ENCODE data around the gene DSTN.

Gene DSTN

DNA sequence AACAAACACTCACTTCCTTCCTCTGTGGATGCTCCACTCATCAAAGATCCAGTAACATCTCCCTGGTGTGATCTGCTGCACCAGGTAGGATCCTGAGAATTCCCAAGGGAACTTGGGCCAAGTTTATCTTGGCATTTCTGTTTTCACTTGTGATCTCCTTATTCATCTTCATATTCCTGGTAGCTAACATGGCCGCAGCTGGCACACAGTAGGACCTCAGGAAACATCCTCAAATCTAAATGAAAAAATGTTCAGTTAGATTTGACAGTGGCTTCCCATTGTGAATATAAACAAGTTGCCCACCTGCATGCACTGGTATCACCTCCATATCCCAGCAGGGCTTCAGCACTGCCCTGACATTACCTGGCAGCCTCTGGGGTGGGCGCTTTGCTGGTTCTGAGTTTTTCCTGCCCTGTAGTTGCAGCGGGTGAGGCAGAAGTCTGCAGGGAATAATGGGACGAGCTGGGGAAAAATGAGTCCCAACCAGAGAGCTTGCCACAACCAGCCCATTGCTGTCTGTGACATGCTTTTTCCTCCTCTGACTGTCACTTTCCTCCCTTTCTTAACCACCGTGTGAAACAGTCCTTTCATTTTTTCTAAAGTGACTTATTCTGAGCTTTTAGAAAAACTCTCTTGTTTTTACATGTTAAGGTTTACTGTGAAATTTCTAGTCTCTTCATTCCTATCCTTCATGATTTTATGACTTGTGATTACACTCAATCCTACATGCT lies 9.4 kb upstream of the DSTN start:
- peaks cover 47% of the 10 kb centered on the region for H3K4me1 Mint-ChIP-seq (ENCODE audit: low read depth)
- H3K36me3 Mint-ChIP-seq (ENCODE audit: low read depth), result no peaks in the 10 kb centered on the region
- no peaks in the 10 kb centered on the region for H3K9me3 Mint-ChIP-seq
- peak overlapping the region; percentile 92 for H3K27ac Mint-ChIP-seq
- H3K4me3 Mint-ChIP-seq, result peak overlapping the region; percentile 61
- H3K27me3 Mint-ChIP-seq, result peaks cover 11% of the 10 kb centered on the region

DNA sequence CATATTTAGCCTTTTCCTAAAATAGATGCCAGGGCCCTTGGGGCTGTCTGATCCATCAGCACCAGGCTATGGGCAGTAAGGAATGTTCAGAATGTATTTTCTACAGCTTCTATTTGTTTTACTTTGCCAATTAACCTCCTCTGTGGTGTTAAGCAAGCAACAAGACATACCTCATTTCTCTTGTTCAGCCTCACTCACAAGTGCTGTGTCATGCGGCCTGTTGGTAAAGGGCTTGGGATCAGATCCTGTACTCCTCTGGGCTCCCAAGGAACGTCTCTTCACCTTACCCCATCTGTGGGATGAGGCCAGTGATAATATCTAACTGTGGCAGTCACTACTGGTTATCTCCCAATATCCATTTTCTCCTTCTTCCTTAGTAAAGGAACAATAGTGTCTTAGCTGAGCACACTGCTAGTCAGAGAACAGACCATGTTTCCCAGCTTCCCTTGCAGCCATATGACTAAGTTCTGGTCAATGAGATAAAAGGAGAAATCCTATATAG lies 7.0 kb upstream of the DSTN start:
- Mint-ChIP-seq H3K4me1 (ENCODE audit: low read depth) (peaks cover 42% of the 10 kb centered on the region), H3K36me3 (ENCODE audit: low read depth) (no peaks in the 10 kb centered on the region), H3K27ac (no peak overlapping the region), H3K27me3 (peaks cover 13% of the 10 kb centered on the region), H3K9me3 (no peaks in the 10 kb centered on the region), H3K4me3 (no peak overlapping the region)

DNA sequence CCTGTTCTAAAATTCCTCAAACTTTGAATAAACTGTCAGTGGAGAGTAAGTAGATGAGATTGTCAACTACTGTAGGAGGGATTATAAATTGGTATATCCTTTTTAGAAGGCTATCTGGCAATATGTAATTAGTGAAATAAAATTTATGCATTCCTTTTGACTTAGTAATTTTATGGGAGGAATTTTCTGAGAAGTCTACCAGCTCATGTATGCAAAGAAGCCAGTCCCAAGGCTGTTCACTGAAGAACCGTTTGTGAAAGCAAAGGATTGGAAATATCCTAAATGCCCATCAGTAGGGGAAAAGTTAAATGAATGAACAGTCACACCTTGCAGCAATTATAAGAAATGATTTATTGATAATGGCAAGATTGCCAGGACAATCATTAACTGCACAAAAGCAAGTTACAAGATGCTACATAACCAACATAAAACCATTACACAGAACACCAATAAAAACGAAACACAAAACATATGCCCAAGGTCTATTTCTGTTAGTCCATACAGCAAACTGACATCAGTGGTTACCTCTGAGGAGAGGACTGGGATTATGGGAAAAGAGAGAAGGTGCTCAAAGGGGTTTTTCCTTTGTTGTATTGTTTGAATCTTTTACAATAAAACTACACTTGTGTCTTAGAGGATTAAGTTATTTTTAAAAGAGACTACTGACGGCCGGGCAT lies 4.6 kb upstream of the DSTN start:
- Mint-ChIP-seq H3K36me3 (ENCODE audit: low read depth) (no peaks in the 10 kb centered on the region), H3K4me3 (no peak overlapping the region), H3K4me1 (ENCODE audit: low read depth) (peaks cover 17% of the 10 kb centered on the region), H3K27me3 (peaks cover 17% of the 10 kb centered on the region), H3K9me3 (no peaks in the 10 kb centered on the region), H3K27ac (no peak overlapping the region)

DNA sequence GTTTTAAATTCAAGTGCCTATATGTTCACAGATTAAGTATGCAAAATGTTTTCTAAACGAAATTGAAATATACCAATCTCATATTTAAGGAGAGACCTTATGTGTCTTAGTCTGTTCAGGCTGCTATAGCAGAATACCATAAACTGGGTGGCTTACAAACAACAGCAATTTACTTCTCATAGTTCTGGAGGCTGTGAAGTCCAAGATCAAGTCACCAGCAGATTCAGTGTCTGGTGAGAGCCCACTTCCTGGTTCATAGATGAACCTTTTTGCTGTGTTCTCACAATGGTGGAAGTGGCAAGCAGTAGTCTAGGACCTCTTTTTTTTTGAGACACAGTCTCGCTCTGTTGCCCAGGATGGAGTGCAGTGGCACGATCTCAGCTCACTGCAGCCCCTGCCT lies 3.5 kb upstream of the DSTN start:
- H3K27ac Mint-ChIP-seq, result no peak overlapping the region
- peaks cover 15% of the 10 kb centered on the region for H3K4me1 Mint-ChIP-seq (ENCODE audit: low read depth)
- H3K27me3 Mint-ChIP-seq, result peaks cover 17% of the 10 kb centered on the region
- H3K4me3 Mint-ChIP-seq, result no peak overlapping the region
- no peaks in the 10 kb centered on the region for H3K9me3 Mint-ChIP-seq
- no peaks in the 10 kb centered on the region for H3K36me3 Mint-ChIP-seq (ENCODE audit: low read depth)

DNA sequence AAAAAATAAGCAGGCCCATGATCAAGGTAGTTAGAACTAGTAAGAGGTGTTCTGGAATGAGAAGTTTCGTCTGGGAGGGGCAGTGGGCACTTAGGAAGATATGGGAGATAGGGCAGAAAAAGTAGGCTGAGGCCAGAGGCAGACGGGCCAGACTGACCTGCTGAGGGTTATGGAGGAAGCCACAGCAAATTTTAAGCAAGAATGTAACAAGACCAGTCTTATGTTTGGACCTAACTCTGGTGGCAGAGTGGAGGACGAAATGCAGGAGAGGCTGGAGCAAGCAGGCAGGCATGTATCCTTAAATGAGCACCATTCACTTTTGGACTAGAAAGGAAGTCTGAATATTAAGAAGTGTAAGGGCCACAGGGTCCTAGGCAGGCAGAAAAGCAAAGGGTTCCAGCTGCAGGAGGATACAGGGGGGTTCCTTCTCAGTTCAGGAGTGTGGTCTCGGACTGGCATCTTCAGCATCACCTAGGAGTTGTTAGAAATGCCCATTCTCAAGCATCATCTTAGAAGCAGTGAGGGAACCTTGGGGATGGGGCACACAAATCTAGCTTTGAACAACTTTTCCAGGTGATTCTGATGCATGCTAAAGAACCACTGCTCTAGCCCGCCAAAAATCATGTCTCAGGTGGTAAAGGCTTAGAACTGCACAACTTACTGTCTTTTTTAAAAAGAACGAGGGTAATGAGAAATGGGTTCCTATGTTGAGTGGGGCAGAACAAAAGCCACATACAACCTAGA lies 1.7 kb upstream of the DSTN start:
- Mint-ChIP-seq H3K36me3 (ENCODE audit: low read depth) (no peaks in the 10 kb centered on the region), H3K27me3 (peaks cover 14% of the 10 kb centered on the region), H3K27ac (peak overlapping the region; percentile 1), H3K4me1 (ENCODE audit: low read depth) (peaks cover 25% of the 10 kb centered on the region), H3K4me3 (peak overlapping the region; percentile 59), H3K9me3 (no peaks in the 10 kb centered on the region)

DNA sequence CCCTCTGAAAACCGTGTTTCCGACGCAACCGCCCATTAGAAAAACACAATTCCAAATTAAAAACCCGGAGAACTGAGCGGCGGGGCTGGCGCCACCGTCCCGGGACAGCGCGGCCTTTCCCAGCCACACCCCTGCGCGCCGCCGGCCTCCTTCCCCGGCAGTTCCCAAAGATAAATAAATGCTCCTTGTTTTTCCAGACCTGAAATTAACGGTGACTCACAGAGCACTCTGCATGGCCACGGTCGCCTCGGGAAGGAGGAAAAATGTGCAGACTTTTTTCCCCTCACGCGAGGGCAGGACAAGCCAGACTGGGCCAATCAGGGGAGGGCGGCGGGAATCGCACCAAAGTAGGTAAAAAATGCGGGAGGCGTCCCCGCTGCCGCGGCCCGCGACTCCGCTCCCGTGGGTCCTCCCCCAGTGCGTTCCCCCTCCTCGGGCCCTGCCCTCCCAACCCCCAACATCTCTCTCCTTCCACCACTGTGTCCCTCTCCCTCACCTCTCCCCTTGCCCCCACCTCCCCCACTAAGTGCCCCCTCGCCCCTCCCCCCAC lies 828 bp upstream of the DSTN start:
- H3K36me3 Mint-ChIP-seq (ENCODE audit: low read depth), result no peaks in the 10 kb centered on the region
- H3K4me3 Mint-ChIP-seq, result peak overlapping the region; percentile 59
- H3K4me1 Mint-ChIP-seq (ENCODE audit: low read depth), result peaks cover 30% of the 10 kb centered on the region
- no peaks in the 10 kb centered on the region for H3K9me3 Mint-ChIP-seq
- no peak overlapping the region for H3K27ac Mint-ChIP-seq
- peaks cover 14% of the 10 kb centered on the region for H3K27me3 Mint-ChIP-seq

DNA sequence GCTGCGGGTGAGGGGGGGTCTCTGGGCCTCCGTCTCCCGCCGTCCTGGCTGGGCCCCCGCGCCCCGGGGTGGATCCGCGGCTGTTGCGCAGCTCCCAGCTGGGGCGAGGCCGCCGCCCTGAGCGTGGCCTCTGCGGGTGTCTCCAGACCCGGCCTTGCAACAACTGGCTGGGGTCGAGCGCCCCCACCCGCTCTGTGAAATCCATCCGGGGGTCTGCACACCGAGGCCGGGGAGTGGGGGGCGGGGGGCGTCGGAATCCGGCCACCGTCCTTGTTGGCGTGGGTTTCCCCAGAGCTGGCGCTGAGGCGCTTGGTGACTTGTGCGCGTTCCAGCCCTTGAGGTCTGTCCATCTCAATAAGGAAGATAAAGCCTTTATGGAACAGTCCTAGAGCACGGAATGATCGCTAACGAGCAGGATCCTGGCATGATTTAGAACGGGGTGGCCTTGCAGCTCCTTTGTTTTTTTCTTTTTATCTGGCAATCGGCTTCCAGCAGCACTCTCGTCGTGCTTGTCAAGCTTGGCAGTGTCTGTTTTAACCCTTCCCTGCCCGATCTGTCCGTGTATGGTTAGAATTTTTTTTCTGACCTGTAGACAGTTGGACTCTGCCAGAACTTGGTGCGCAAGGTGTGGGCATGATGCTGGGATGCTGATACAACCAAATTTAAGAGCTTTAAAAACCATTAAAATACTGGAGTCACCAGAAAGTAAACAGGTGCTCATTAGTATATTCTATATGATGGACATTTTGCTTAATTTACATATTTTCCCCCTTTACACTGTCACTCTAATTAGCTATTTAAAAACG lies 675 bp downstream of the DSTN start:
- peaks cover 6% of the 10 kb centered on the region for H3K27me3 Mint-ChIP-seq
- H3K4me3 Mint-ChIP-seq, result peak overlapping the region; percentile 86
- H3K4me1 Mint-ChIP-seq (ENCODE audit: low read depth), result peaks cover 33% of the 10 kb centered on the region
- H3K27ac Mint-ChIP-seq, result peak overlapping the region; percentile 81
- no peaks in the 10 kb centered on the region for H3K36me3 Mint-ChIP-seq (ENCODE audit: low read depth)
- no peaks in the 10 kb centered on the region for H3K9me3 Mint-ChIP-seq

DNA sequence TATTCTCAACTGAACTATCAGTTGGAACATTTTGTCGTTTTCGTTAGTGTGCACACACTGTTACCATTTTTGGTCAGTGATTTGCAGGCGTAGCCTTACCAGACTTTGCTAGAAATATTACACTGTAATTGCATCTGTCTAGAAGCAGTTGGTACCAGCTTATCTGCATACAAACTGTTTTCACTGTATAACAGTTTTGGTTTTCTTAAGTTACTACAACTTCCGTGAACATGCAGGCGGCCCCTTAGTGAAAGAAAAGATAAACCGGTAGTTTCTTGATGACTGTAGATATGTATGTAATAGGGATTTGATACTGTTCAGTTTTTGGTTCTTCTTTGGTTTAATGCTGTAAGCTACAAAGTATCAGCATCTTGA lies 1.3 kb downstream of the DSTN start:
- Mint-ChIP-seq H3K4me3 (peak overlapping the region; percentile 86), H3K27me3 (peaks cover 6% of the 10 kb centered on the region), H3K36me3 (ENCODE audit: low read depth) (no peaks in the 10 kb centered on the region), H3K9me3 (no peaks in the 10 kb centered on the region), H3K27ac (peak overlapping the region; percentile 81), H3K4me1 (ENCODE audit: low read depth) (peaks cover 33% of the 10 kb centered on the region)

DNA sequence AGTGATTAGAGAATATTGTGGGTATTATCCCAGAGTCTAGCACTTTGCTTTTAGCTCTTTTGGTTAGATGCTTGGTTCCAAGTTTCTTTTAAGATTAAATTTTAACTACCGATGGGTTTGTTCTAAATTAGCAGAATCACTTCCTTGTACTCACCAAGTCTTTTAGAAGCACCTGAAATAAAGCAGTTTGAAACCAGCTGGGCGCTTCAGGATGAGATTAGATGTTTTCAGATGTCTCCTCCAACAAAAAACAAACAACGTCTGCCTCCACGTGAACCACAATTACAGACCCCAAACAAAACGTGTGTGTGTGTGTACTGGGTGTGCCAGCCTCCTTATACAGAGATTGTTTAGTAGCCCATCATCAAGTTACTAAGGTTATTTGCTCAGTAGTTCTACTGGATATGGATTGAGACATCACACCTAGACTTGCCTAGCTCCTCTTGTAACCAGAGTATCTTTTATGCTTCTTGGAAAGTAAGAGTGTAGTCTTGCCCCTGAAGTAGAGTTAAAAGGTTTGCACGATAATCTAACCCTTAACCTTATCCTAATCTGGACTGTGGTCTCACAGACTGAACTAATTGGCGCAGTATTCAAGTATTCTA lies 2.3 kb downstream of the DSTN start:
- H3K27ac Mint-ChIP-seq, result no peak overlapping the region
- no peaks in the 10 kb centered on the region for H3K9me3 Mint-ChIP-seq
- peaks cover 6% of the 10 kb centered on the region for H3K27me3 Mint-ChIP-seq
- H3K36me3 Mint-ChIP-seq (ENCODE audit: low read depth), result no peaks in the 10 kb centered on the region
- H3K4me3 Mint-ChIP-seq, result no peak overlapping the region
- peaks cover 33% of the 10 kb centered on the region for H3K4me1 Mint-ChIP-seq (ENCODE audit: low read depth)

DNA sequence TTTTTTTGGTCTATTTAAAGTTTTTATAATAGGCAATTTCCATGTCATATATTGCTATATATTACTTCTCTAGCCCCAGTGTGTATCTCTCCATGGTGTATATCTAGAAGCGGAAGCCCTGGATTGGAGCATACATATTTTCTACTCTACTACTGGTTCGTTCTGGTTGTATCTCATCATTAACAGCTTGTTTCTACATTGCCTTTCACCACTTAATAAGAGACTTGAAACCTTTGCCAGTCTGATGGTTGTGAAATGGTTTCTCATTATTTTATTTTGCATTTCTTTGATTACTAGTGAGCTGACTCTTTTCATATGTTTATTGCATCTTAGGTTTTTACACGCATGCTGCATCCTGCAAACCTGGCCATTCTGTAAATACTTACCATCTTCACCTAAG lies 3.6 kb downstream of the DSTN start:
- H3K4me1 Mint-ChIP-seq (ENCODE audit: low read depth), result peaks cover 33% of the 10 kb centered on the region
- H3K9me3 Mint-ChIP-seq, result no peaks in the 10 kb centered on the region
- H3K36me3 Mint-ChIP-seq (ENCODE audit: low read depth), result no peaks in the 10 kb centered on the region
- no peak overlapping the region for H3K27ac Mint-ChIP-seq
- no peaks in the 10 kb centered on the region for H3K27me3 Mint-ChIP-seq
- no peak overlapping the region for H3K4me3 Mint-ChIP-seq

DNA sequence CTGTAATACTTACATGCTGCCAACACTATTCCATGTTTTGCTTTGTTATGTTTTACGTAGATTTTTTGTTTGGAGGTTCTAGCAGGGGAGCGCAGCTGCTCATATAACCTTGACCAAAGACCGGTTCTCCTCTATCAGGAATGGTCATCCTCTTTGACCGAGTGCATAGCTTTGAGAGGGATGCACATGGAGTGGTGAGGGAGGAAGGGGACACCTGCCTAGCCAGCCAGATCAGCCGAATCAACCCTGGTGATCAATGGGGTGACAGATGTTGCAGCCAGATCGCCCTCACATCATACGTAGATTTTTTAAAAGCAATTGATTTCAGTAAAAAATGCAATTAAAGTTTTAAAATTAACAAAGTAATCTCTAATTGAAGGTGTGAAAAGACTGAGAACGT lies 6.3 kb downstream of the DSTN start:
- Mint-ChIP-seq H3K9me3 (no peaks in the 10 kb centered on the region), H3K4me1 (ENCODE audit: low read depth) (peaks cover 43% of the 10 kb centered on the region), H3K27me3 (no peaks in the 10 kb centered on the region), H3K27ac (no peak overlapping the region), H3K4me3 (no peak overlapping the region), H3K36me3 (ENCODE audit: low read depth) (no peaks in the 10 kb centered on the region)

DNA sequence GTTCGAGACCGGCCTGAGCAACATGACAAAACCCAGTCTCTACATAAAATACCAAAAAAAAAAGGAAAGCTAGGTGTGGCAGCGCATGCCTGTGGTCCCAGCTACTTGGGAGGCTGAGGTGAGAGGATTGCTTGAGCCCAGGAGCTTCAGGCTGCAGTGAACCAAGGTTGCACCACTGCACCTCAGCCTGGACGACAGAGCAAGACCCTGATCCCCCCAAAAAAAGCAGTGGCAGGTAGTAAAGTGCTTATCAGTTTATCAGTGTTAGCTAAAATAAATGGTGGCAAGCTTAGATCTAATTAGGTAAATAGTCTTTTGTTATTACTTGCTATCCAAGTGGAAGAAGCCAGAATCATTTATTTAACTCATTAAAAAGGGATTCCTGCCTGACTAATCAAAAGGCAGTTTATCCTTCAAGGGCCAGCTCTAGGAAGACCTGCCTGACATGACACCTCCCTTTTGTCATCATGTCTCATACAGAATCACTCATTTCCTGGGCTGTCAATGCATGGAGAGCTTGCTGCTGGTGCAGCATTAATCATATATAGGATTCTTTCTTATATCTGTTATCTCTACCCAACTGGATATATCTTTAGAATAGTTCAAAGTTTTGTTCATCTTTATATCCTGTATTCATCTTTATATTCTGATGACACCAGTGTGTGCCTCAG lies 9.6 kb downstream of the DSTN start:
- H3K4me1 Mint-ChIP-seq (ENCODE audit: low read depth), result peaks cover 26% of the 10 kb centered on the region
- no peaks in the 10 kb centered on the region for H3K9me3 Mint-ChIP-seq
- peaks cover 6% of the 10 kb centered on the region for H3K36me3 Mint-ChIP-seq (ENCODE audit: low read depth)
- no peaks in the 10 kb centered on the region for H3K27me3 Mint-ChIP-seq
- no peak overlapping the region for H3K27ac Mint-ChIP-seq
- no peak overlapping the region for H3K4me3 Mint-ChIP-seq

DNA sequence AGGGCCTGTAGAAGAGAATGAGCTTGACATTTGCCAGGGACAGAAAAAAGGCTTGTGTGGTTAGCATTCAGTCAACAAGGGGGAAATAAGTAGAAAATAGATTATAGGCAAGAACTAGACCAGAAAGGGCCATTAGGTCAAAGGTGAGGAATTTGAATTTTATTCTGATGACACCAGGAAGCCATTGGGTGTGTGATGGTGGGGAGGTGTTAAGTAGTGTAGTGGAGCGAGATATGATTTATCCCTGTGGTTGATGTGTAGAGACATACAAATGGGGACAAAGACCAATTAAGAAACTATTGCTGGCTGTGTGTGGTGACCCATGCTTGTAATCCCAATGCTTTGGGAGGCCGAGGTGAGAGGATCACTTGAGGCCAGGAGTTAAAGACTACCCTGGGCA lies 11.0 kb downstream of the DSTN start:
- peaks cover 6% of the 10 kb centered on the region for H3K36me3 Mint-ChIP-seq (ENCODE audit: low read depth)
- no peak overlapping the region for H3K27ac Mint-ChIP-seq
- no peak overlapping the region for H3K4me3 Mint-ChIP-seq
- H3K4me1 Mint-ChIP-seq (ENCODE audit: low read depth), result peaks cover 26% of the 10 kb centered on the region
- no peaks in the 10 kb centered on the region for H3K9me3 Mint-ChIP-seq
- no peaks in the 10 kb centered on the region for H3K27me3 Mint-ChIP-seq

DNA sequence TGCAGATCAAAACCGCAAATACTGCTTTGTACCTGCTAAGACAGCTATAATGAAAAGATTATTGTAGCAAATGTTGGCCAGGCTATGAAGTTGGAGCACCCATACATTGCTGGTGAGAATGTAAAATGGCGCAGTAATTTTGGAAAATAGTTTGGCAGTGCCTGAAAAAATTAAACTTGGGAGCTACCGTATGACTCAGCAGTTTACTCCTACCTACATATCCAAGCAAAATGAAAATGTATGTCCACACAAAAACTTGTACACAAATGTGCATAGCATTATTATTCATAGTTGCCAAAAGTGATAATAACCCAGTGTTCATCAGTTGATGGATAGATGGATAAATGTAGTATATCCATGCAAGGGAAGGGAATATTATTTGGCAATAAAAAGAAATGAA lies 13.3 kb downstream of the DSTN start:
- H3K4me3 Mint-ChIP-seq, result no peak overlapping the region
- peaks cover 6% of the 10 kb centered on the region for H3K36me3 Mint-ChIP-seq (ENCODE audit: low read depth)
- H3K27me3 Mint-ChIP-seq, result no peaks in the 10 kb centered on the region
- no peak overlapping the region for H3K27ac Mint-ChIP-seq
- no peaks in the 10 kb centered on the region for H3K9me3 Mint-ChIP-seq
- H3K4me1 Mint-ChIP-seq (ENCODE audit: low read depth), result peaks cover 34% of the 10 kb centered on the region
